HepG2 (cell line): ENCODE measurements around the gene BUB1B.

Experiments
- ARNT ChIP-seq: fragments of 450-650 bp; IDR thresholded peaks from 2 replicates; pipeline ENCODE4 v1.6.1; 2017
- DNMT3B ChIP-seq: conservative IDR thresholded peaks from 2 replicates; pipeline ENCODE4 v1.6.1; 2016; ENCODE audit warnings: missing biosample characterization, control low read depth
- FOXP1 ChIP-seq, 2 experiments: fragments of 450-650 bp in 1 of 2; IDR thresholded peaks; 2 replicates each; pipeline ENCODE4 v1.6.1; 2017 to 2018; ENCODE audit warnings: antibody characterized with exemption in 1 of 2
- HNF4G ChIP-seq, 2 experiments: sonication (generic) in 1 of 2; formaldehyde crosslinking in 1 of 2; IDR thresholded peaks; 2 replicates each; pipeline versions ENCODE4 v1.4.0 to v1.6.1; 2011 to 2020; ENCODE audit warnings: borderline replicate concordance in 2 of 2, low read depth in 2 of 2, mild to moderate bottlenecking in 2 of 2, low read length in 1 of 2, missing genetic modification reagents in 1 of 2, moderate library complexity in 1 of 2
- IRF2 ChIP-seq: IDR thresholded peaks from 2 replicates; pipeline ENCODE4 v1.6.1; 2018; ENCODE audit warnings: missing genetic modification reagents, missing compliant biosample characterization
- NR2F2 ChIP-seq: IDR thresholded peaks from 2 replicates; pipeline ENCODE4 v1.6.1; 2012; ENCODE audit warnings: low read depth, inconsistent platforms, borderline replicate concordance
- POGZ ChIP-seq: sonication (generic); formaldehyde crosslinking; IDR thresholded peaks from 2 replicates; pipeline ENCODE4 v1.4.0; 2020; ENCODE audit warnings: mild to moderate bottlenecking, missing genetic modification reagents
- POLR2A ChIP-seq, 2 experiments: IDR thresholded peaks; 2 replicates each; pipeline ENCODE4 v1.6.1; 2011; ENCODE audit warnings: low read depth in 2 of 2, low read length in 2 of 2, mild to moderate bottlenecking in 1 of 2, moderate library complexity in 1 of 2; ENCODE audit not compliant: insufficient read depth in 1 of 2
- POLR2AphosphoS5 ChIP-seq: IDR thresholded peaks from 2 replicates; pipeline ENCODE4 v1.6.1; 2012; ENCODE audit warnings: low read depth, low read length
- TAF1 ChIP-seq: sonication (generic); formaldehyde crosslinking; IDR thresholded peaks from 2 replicates; pipeline ENCODE4 v1.4.0; 2020; ENCODE audit warnings: missing genetic modification reagents
- ZNF33B ChIP-seq: sonication (generic); formaldehyde crosslinking; IDR thresholded peaks from 2 replicates; pipeline ENCODE4 v1.5.1; 2020; ENCODE audit warnings: mild to moderate bottlenecking, missing genetic modification reagents
- ZNF644 ChIP-seq: IDR thresholded peaks from 2 replicates; pipeline ENCODE4 v1.6.1; 2016; ENCODE audit warnings: low read depth
- TF ChIP-seq, protein P1 (sequence below), 2 experiments: sonication (generic) in 1 of 2; formaldehyde crosslinking in 1 of 2; IDR thresholded peaks; 2 replicates each; pipeline versions ENCODE4 v1.5.1 to v1.6.1; 2011 to 2020; ENCODE audit warnings: borderline replicate concordance in 1 of 2, low read depth in 1 of 2, low read length in 1 of 2, mild to moderate bottlenecking in 1 of 2, missing genetic modification reagents in 1 of 2, moderate library complexity in 1 of 2
- TF ChIP-seq, protein P2 (sequence below): sonication (generic); formaldehyde crosslinking; IDR thresholded peaks from 2 replicates; pipeline ENCODE4 v1.5.0; 2020; ENCODE audit warnings: mild to moderate bottlenecking, missing genetic modification reagents, moderate library complexity

DNA sequence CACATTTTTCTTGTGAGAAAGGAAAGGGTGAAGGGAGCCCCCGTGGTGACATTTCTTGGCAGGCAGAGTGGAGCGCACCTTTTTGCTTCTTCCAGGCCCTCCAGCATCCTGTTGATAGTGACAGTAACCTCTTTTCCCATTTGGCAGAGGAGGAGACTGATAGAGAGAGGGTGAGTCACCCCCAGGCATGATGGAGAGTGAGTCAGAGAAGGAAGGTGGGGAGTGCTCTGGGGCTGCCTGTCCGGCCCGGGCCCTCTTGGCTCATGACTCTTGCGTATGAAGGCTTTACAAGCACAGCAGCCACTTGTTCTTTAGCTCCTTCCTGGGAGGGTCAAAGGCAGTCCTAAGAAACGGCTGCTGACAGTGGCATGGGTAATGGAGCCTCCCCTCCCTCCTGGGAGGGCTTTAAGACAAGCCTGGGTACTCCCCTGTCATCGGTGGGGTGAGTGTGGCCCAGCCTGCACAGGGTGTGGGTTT is 106.0 kb downstream of the BUB1B start:
- TF ChIP-seq, protein P1, sequence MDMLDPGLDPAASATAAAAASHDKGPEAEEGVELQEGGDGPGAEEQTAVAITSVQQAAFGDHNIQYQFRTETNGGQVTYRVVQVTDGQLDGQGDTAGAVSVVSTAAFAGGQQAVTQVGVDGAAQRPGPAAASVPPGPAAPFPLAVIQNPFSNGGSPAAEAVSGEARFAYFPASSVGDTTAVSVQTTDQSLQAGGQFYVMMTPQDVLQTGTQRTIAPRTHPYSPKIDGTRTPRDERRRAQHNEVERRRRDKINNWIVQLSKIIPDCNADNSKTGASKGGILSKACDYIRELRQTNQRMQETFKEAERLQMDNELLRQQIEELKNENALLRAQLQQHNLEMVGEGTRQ (IDR thresholded peaks at IDR 0.05; ENCODE audit: low read depth, low read length): no peak
- TF ChIP-seq, protein P1 (CRISPR knock-in tag; IDR thresholded peaks at IDR 0.05; ENCODE audit: borderline replicate concordance): no peak
- TF ChIP-seq NR2F2: no peak
- no peak for TF ChIP-seq HNF4G (IDR thresholded peaks at IDR 0.05; ENCODE audit: borderline replicate concordance, low read depth, low read length)
- TF ChIP-seq HNF4G (CRISPR knock-in tag; IDR thresholded peaks at IDR 0.05; ENCODE audit: borderline replicate concordance, low read depth): no peak
- TF ChIP-seq DNMT3B (CRISPR knock-in tag): no peak
- TF ChIP-seq FOXP1 (IDR thresholded peaks at IDR 0.05): no peak
- TF ChIP-seq FOXP1 (CRISPR knock-in tag; IDR thresholded peaks at IDR 0.05): no peak
- no peak for TF ChIP-seq TAF1 (CRISPR knock-in tag)
- no peak for TF ChIP-seq POLR2A (IDR thresholded peaks at IDR 0.05; ENCODE audit: insufficient read depth in 1 of 2, low read depth in 2 of 2, low read length in 2 of 2)
- TF ChIP-seq ARNT: no peak
- no peak for TF ChIP-seq ZNF644
- no peak for TF ChIP-seq POGZ (CRISPR knock-in tag)
- TF ChIP-seq POLR2AphosphoS5: no peak
- TF ChIP-seq, protein P2, sequence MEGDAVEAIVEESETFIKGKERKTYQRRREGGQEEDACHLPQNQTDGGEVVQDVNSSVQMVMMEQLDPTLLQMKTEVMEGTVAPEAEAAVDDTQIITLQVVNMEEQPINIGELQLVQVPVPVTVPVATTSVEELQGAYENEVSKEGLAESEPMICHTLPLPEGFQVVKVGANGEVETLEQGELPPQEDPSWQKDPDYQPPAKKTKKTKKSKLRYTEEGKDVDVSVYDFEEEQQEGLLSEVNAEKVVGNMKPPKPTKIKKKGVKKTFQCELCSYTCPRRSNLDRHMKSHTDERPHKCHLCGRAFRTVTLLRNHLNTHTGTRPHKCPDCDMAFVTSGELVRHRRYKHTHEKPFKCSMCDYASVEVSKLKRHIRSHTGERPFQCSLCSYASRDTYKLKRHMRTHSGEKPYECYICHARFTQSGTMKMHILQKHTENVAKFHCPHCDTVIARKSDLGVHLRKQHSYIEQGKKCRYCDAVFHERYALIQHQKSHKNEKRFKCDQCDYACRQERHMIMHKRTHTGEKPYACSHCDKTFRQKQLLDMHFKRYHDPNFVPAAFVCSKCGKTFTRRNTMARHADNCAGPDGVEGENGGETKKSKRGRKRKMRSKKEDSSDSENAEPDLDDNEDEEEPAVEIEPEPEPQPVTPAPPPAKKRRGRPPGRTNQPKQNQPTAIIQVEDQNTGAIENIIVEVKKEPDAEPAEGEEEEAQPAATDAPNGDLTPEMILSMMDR (CRISPR knock-in tag): no peak
- TF ChIP-seq ZNF33B (CRISPR knock-in tag): no peak
- no peak for TF ChIP-seq IRF2 (CRISPR knock-in tag)
